GM12878 (cell line): ENCODE data around the gene PBLD. TPM values are rescaled to one million over a fixed set of nuclear protein-coding genes. Genes with fewer than 3 reads are reported as not detected.

Experiments
- ATAC-seq: fragments of 200-7000 bp; cut with Tn5 transposase; 3 replicates; pipeline ENCODE4 v1.9.1; 2020; ENCODE audit warnings: mild to moderate bottlenecking, moderate library complexity
- BruUV-seq: library from RNA; stranded (reverse); fragments of 400-500 nt; replicated peaks from 2 replicates; lab custom pipeline; 2021; lab: Mats Ljungman, UMichigan
- CTCF ChIA-PET: fragments of 300-600 bp; sonication (Branson Sonifier 250); formaldehyde crosslinking; extraction: SDS; loops from one replicate; lab custom pipeline; 2021; ENCODE audit warnings: inconsistent platforms; lab: Yijun Ruan, JAX
- POLR2A ChIA-PET: fragments of 350-600 bp; formaldehyde crosslinking; extraction: SDS; loops from one replicate; lab custom pipeline; 2021; ENCODE audit warnings: inconsistent platforms; lab: Charles Lee
- RAD21 ChIA-PET: fragments of 300-600 bp; sonication (Branson Sonifier 250); formaldehyde crosslinking; loops from one replicate; lab custom pipeline; 2023; ENCODE audit warnings: antibody characterized with exemption; ENCODE audit not compliant: unreplicated experiment; lab: Charles Lee
- SMC1A ChIA-PET: fragments of 300-600 bp; sonication (Branson Sonifier 250); formaldehyde crosslinking; loops from one replicate; lab custom pipeline; 2023; ENCODE audit not compliant: unreplicated experiment, uncharacterized antibody; lab: Charles Lee
- DNase-seq: peaks from one replicate; pipeline ENCODE4 v3.0.0-alpha.2; 2011; ENCODE audit warnings: low read depth, low spot score
- FAIRE-seq: peaks from 3 replicates; lab custom pipeline; 2011; peaks lifted over from hg19 to GRCh38; lab: Jason Lieb, UNC
- H2AFZ ChIP-seq: 2 replicates; pipeline ENCODE4 v1.6.0; 2011; ENCODE audit warnings: low read depth, low read length, control low read depth; ENCODE audit not compliant: control insufficient read depth
- H3K27ac ChIP-seq: 2 replicates; pipeline ENCODE4 v1.5.1; 2011; ENCODE audit warnings: control low read depth; ENCODE audit not compliant: control insufficient read depth, insufficient read depth
- H3K27me3 ChIP-seq, 2 experiments: replicated peaks in 1 of 2; 2 replicates each; pipeline versions ENCODE4 v1.6.0 to v1.6.1; 2011; ENCODE audit warnings: low read length in 1 of 2; ENCODE audit not compliant: control insufficient read depth in 2 of 2, insufficient read depth in 2 of 2
- H3K36me3 ChIP-seq, 2 experiments: 2 replicates each; pipeline ENCODE4 v1.5.1; 2011; ENCODE audit warnings: low read length in 1 of 2; ENCODE audit not compliant: control insufficient read depth in 2 of 2, insufficient read depth in 2 of 2
- H3K4me1 ChIP-seq: 2 replicates; pipeline ENCODE4 v1.6.1; 2011; ENCODE audit warnings: mild to moderate bottlenecking, low read length, moderate library complexity, mixed read lengths; ENCODE audit not compliant: control insufficient read depth, insufficient read depth
- H3K4me2 ChIP-seq: 2 replicates; pipeline ENCODE4 v1.6.0; 2011; ENCODE audit warnings: control low read depth; ENCODE audit not compliant: control insufficient read depth, insufficient read depth
- H3K4me3 ChIP-seq: fragments of 200-600 bp; sonication (generic); 2 replicates; pipeline ENCODE4 v1.5.1; 2016
- H3K79me2 ChIP-seq: 2 replicates; pipeline ENCODE4 v1.6.0; 2011; ENCODE audit warnings: low read length; ENCODE audit not compliant: control insufficient read depth, insufficient read depth
- H3K9ac ChIP-seq: 2 replicates; pipeline ENCODE4 v1.8.0; 2011; ENCODE audit warnings: low read length, control low read depth, mixed read lengths; ENCODE audit not compliant: control insufficient read depth, insufficient read depth
- H3K9me3 ChIP-seq: replicated peaks from 3 replicates; pipeline ENCODE4 v1.5.1; 2011; ENCODE audit warnings: mild to moderate bottlenecking, low read length; ENCODE audit not compliant: control insufficient read depth, insufficient read depth
- H4K20me1 ChIP-seq: 2 replicates; pipeline ENCODE4 v1.6.0; 2011; ENCODE audit not compliant: control insufficient read depth, insufficient read depth
- BHLHE40 ChIP-seq, 2 experiments: fragments of 450-650 bp in 1 of 2; IDR thresholded peaks; 2 replicates each; pipeline ENCODE4 v1.6.1; 2011 to 2017; ENCODE audit warnings: low read depth in 2 of 2, borderline replicate concordance in 1 of 2, improper control_type of control experiment in 1 of 2, low read length in 1 of 2, mild to moderate bottlenecking in 1 of 2
- FOXM1 ChIP-seq: IDR thresholded peaks from 2 replicates; pipeline ENCODE4 v1.6.1; 2012; ENCODE audit warnings: low read depth, mild to moderate bottlenecking, inconsistent platforms, low read length, moderate library complexity
- RAD51 ChIP-seq: fragments of 450-650 bp; IDR thresholded peaks from 2 replicates; pipeline ENCODE4 v1.6.1; 2016; ENCODE audit warnings: moderate library complexity, mild to moderate bottlenecking, inconsistent platforms
- RBBP5 ChIP-seq: fragments of 200-600 bp; sonication (generic); conservative IDR thresholded peaks from 2 replicates; pipeline ENCODE4 v1.6.1; 2016
- STAT1 ChIP-seq: fragments of 450-650 bp; conservative IDR thresholded peaks from 2 replicates; pipeline ENCODE4 v1.6.1; 2014; ENCODE audit warnings: antibody characterized with exemption, mild to moderate bottlenecking
- TCF3 ChIP-seq: IDR thresholded peaks from 2 replicates; pipeline ENCODE4 v1.6.1; 2012; ENCODE audit warnings: low read depth, mild to moderate bottlenecking, low read length, borderline replicate concordance; ENCODE audit not compliant: insufficient read depth
- USF2 ChIP-seq: IDR thresholded peaks from 2 replicates; pipeline ENCODE4 v1.6.1; 2011; ENCODE audit warnings: low read depth, low read length, improper control_type of control experiment, borderline replicate concordance
- WGBS: methylation state at CpG from one replicate; pipeline ENCODE4 v1.1.6; 2016; ENCODE audit warnings: low lambda C conversion rate; ENCODE audit not compliant: insufficient replicate concordance, insufficient coverage; ENCODE audit errors: missing lambda C conversion rate; 5-methylcytosine and 5-hydroxymethylcytosine counted together
- in situ Hi-C: fragments of 300-500 bp; cut with MboI; formaldehyde crosslinking; loops from 9 replicates; pipeline ENCODE4 v1.14.3; 2018; ENCODE audit warnings: mixed read lengths
- intact Hi-C: fragments of 100-400 bp; cut with micrococcal nuclease; formaldehyde crosslinking; loops from one replicate; pipeline ENCODE4 v1.14.2; 2022; ENCODE audit not compliant: unreplicated experiment
- polyA plus RNA-seq, 11 experiments: library from polyadenylated mRNA; depleted of rRNA in 4 of 11; unstranded in 6 of 11; stranded (reverse) in 5 of 11; fragments of >200 nt; fragmentation: Nextera tagmentation in 4 of 11; fragmentation: Illumina TruSeq in 1 of 11; extraction: Ambion mirVana in 4 of 11; extraction: Trizol in 1 of 11; gene quantifications; 1 replicate in 1 of 11; 2 replicates in 10 of 11; pipeline versions ENCODE4 v1.2.1 to v1.2.3, GENCODE V29; 2011 to 2016; ENCODE audit warnings: inconsistent platforms in 2 of 11, missing spikeins in 2 of 11, low read depth in 1 of 11
- total RNA-seq, 4 experiments: library from RNA; depleted of rRNA in 3 of 4; stranded (reverse); fragments of >200 nt in 3 of 4; fragmentation: Illumina TruSeq in 1 of 4; extraction: Trizol in 1 of 4; gene quantifications; 2 replicates each; pipeline versions ENCODE4 v1.2.1 to v1.2.3, GENCODE V29; 2013 to 2021
- TF ChIP-seq, protein P1 (sequence below): IDR thresholded peaks from 2 replicates; pipeline ENCODE4 v1.6.1; 2011; ENCODE audit warnings: borderline replicate concordance, low read depth, mild to moderate bottlenecking, moderate library complexity, mixed read lengths, low read length; ENCODE audit not compliant: insufficient read depth; ENCODE audit errors: extremely low read length

The PBLD gene
- total and polyA plus RNA-seq, 10 of the 15 experiments (the other 5 are each of a cell fraction or from before 2014, with no cell fraction given), result 0.68 to 2.8 (median 1.7) TPM

GRCh38 chr10:68333440-68334431, 1.0 kb upstream of the PBLD start:
- intact Hi-C loops, result loop anchor here (5.0 to 10.0 kb wide), 2 partner anchors 451 to 571 kb away; partner anchors contain the start of genes DDX50 and SIRT1
- SMC1A ChIA-PET, result interaction anchor here (1.1 to 2.7 kb wide), 4 partner anchors 15 to 120 kb away, joined by 4 to 16 read pairs (median 7); no protein-coding TSS in a partner anchor
- Histone ChIP-seq H2AFZ (no peak overlapping the region), H3K27me3 (no peaks in the 10 kb centered on the region), H3K36me3 (peaks cover 0 to 10% of the 10 kb centered on the region in 2 experiments; a peak in 2 of 4 replicates), H3K4me3 (peak overlapping the region; percentile 99), H3K4me2 (peak overlapping the region; percentile 71), H4K20me1 (no peaks in the 10 kb centered on the region; the same call in 1 of the 2 replicates), H3K79me2 (peaks cover 75% of the 10 kb centered on the region), H3K4me1 (no peaks in the 10 kb centered on the region; the same call in 1 of the 2 replicates), H3K27ac (peak overlapping the region; percentile 99; the same call in 1 of the 2 replicates), H3K9ac (peak overlapping the region; percentile 100), H3K9me3 (no peaks in the 10 kb centered on the region)
- DNase-seq (no peak), ATAC-seq (no peak), FAIRE-seq (no peak)
- no peak for TF ChIP-seq RBBP5
- peak; percentile 11; the same call in 1 of the 2 replicates for TF ChIP-seq USF2
- peak in 1 of 2 experiments; percentile 22; a peak in 1 of 4 replicates for TF ChIP-seq BHLHE40 (IDR thresholded peaks at IDR 0.05; ENCODE audit: borderline replicate concordance in 1 of 2, low read depth in 2 of 2, low read length in 1 of 2)
- no peak for TF ChIP-seq FOXM1
- peak; percentile 90 for TF ChIP-seq RAD51
- TF ChIP-seq TCF3, result no peak
- TF ChIP-seq STAT1, result no peak
- TF ChIP-seq, protein P1, sequence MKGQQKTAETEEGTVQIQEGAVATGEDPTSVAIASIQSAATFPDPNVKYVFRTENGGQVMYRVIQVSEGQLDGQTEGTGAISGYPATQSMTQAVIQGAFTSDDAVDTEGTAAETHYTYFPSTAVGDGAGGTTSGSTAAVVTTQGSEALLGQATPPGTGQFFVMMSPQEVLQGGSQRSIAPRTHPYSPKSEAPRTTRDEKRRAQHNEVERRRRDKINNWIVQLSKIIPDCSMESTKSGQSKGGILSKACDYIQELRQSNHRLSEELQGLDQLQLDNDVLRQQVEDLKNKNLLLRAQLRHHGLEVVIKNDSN, result peak; percentile 25
- in situ Hi-C loops, result loop anchor here (5.0 kb wide), 1 partner anchor 446 kb away; no protein-coding TSS in a partner anchor
- BruUV-seq, result TSS peak; percentile 42
- CTCF ChIA-PET, result interaction anchor here (0.9 to 5.2 kb wide), 11 partner anchors 9 to 804 kb away, joined by 3 to 32 read pairs (median 4); no protein-coding TSS in a partner anchor
- RAD21 ChIA-PET, result interaction anchor here (0.9 to 1.6 kb wide), 5 partner anchors 15 to 545 kb away, joined by 3 to 5 read pairs (median 3); no protein-coding TSS in a partner anchor
- POLR2A ChIA-PET, result interaction anchor here (0.8 to 5.7 kb wide), 6 partner anchors 8 to 895 kb away, joined by 3 to 37 read pairs (median 3); no protein-coding TSS in a partner anchor
- 2% methylated on average over 10 of the region's 10 CpGs for WGBS
